ENCODE results near the gene CYP27A1. TPM values are rescaled to one million over a fixed set of nuclear protein-coding genes. Genes with fewer than 3 reads are reported as not detected.

The CYP27A1 gene
- total RNA-seq, 1 donor from 2014 or later: 30.0 TPM

DNA sequence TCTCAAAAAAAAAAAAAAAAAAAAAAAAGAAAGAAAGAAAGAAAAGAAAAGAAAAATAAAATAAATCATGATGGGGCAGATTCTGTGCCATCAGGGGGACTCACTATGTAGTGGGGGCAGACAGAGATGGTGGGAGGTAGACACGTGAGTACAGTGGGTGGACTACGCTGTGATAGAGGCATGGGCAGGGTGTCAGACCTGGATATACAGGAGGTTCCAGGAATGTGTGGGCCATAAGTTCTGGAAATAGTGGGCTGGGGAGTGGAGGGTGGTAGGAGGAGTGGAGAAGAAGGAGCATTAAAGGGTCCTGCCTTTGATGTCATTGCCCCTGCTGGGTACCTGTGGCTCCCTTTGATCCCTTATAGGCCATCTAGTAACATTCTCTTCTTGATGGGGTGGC is 68.8 kb downstream of the CYP27A1 start:
- H3K4me3 ChIP-seq: no peak overlapping the region
- H3K27me3 ChIP-seq: no peaks in the 10 kb centered on the region
- H3K4me1 ChIP-seq: peaks cover 5% of the 10 kb centered on the region
- H3K27ac ChIP-seq: no peak overlapping the region
- no peak for DNase-seq (ENCODE audit: extremely low spot score in 2 of 2)
- H3K36me3 ChIP-seq: no peaks in the 10 kb centered on the region
- intact Hi-C loops (cut with DNase I): no loop called here
- no peaks in the 10 kb centered on the region for H3K9me3 ChIP-seq
- TF ChIP-seq, protein P1, sequence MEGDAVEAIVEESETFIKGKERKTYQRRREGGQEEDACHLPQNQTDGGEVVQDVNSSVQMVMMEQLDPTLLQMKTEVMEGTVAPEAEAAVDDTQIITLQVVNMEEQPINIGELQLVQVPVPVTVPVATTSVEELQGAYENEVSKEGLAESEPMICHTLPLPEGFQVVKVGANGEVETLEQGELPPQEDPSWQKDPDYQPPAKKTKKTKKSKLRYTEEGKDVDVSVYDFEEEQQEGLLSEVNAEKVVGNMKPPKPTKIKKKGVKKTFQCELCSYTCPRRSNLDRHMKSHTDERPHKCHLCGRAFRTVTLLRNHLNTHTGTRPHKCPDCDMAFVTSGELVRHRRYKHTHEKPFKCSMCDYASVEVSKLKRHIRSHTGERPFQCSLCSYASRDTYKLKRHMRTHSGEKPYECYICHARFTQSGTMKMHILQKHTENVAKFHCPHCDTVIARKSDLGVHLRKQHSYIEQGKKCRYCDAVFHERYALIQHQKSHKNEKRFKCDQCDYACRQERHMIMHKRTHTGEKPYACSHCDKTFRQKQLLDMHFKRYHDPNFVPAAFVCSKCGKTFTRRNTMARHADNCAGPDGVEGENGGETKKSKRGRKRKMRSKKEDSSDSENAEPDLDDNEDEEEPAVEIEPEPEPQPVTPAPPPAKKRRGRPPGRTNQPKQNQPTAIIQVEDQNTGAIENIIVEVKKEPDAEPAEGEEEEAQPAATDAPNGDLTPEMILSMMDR (IDR thresholded peaks at IDR 0.05): no peak
- TF ChIP-seq POLR2AphosphoS5 (IDR thresholded peaks at IDR 0.05; ENCODE audit: insufficient read depth in 1 of 2, low read depth in 1 of 2) (no peak), POLR2A (IDR thresholded peaks at IDR 0.05) (no peak)

DNA sequence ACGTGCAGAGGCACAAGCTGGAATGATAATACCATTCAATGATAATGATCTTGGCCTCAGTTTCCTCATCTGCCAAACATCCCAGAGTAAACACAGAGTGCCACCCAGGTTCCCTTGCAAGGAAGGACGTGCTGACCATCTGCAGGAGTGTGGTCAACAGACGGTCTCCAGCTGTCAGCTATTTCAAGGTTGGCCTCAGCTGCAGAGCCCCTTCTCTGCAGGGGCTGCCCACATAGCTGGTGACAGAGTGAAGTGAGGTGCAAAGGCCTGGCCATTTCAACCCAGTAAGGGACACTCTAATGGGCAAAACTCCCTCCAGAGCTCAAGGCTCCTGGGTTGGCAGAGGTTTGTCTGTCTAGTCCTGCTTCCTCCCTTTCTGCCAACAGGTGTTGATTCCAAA is 69.3 kb downstream of the CYP27A1 start:
- Histone ChIP-seq H3K9me3 (no peaks in the 10 kb centered on the region), H3K4me3 (no peak overlapping the region), H3K4me1 (peaks cover 5% of the 10 kb centered on the region), H3K27me3 (no peaks in the 10 kb centered on the region), H3K27ac (no peak overlapping the region), H3K36me3 (no peaks in the 10 kb centered on the region)
- DNase-seq (ENCODE audit: extremely low spot score in 2 of 2): no peak
- no peak for TF ChIP-seq POLR2A (IDR thresholded peaks at IDR 0.05)
- TF ChIP-seq, protein P1 (IDR thresholded peaks at IDR 0.05): no peak
- no peak for TF ChIP-seq POLR2AphosphoS5 (IDR thresholded peaks at IDR 0.05; ENCODE audit: insufficient read depth in 1 of 2, low read depth in 1 of 2)
- intact Hi-C loops (cut with DNase I): no loop called here

DNA sequence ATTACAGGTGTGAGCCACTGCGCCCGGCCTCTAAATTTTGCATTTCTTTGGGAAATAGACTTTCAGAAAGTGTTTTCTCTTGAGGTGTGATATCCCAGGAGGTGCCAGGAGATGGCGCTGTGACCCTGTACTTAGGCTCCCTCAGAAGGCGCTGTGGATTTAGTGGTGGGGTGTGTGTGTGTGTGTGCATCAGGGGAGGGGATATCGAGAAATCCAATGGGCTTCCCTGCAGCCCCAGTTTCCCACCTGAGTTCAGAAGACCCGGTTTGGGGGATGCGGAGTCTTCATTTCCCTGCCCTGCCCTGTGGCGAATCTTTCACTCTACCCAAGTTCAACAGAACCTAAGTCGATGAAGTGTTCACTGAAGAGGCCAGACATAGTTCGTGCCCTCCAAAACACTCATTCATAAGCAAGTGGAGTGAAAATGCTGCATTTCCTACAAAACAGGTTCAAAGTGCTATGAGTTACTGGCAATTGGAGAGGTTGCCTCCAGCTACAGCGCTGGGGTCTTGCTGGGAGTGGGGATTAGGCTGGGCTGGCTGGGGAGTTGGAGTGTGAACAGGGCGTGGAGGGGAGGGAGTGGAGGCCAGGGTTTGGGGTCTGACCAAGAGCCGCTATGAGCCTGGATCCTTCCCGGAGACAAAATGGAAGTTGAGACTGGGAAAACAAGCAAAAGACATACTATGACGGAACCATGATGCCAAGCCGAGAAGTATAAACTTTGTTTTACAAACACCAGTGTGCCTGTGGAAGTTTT is 71.1 kb downstream of the CYP27A1 start:
- no peaks in the 10 kb centered on the region for H3K27me3 ChIP-seq
- TF ChIP-seq POLR2AphosphoS5 (IDR thresholded peaks at IDR 0.05; ENCODE audit: insufficient read depth in 1 of 2, low read depth in 1 of 2): no peak
- TF ChIP-seq, protein P1 (IDR thresholded peaks at IDR 0.05): peak; percentile 50 to 62 (median 62)
- no peak overlapping the region for H3K4me3 ChIP-seq
- H3K36me3 ChIP-seq: no peaks in the 10 kb centered on the region
- no peak overlapping the region for H3K27ac ChIP-seq
- no peaks in the 10 kb centered on the region for H3K9me3 ChIP-seq
- intact Hi-C loops (cut with DNase I): no loop called here
- no peak for DNase-seq (ENCODE audit: extremely low spot score in 2 of 2)
- H3K4me1 ChIP-seq: no peaks in the 10 kb centered on the region

DNA sequence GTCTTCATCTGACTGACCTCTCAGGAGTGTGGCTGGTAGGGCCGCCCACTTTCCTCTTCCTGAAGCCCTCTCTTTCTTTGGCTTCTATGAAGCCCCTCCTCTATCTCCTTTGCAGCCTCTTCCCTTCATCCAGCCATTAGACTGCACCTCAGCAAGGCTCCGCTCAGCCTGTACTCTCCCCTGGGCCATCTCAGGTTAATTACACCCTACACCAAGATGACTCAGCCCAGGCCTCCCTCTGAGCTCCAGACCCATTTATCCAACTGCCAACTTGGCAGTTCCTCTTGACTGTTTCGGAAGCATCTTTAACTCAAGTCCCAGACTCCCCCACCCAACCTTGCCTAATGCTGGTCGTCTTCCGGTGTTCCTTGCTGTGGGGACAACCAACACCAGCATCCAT is 71.8 kb downstream of the CYP27A1 start:
- Histone ChIP-seq H3K27me3 (no peaks in the 10 kb centered on the region), H3K27ac (no peak overlapping the region), H3K36me3 (no peaks in the 10 kb centered on the region), H3K4me3 (no peak overlapping the region), H3K9me3 (no peaks in the 10 kb centered on the region), H3K4me1 (peaks cover 1% of the 10 kb centered on the region)
- intact Hi-C loops (cut with DNase I): no loop called here
- TF ChIP-seq POLR2AphosphoS5 (IDR thresholded peaks at IDR 0.05; ENCODE audit: insufficient read depth in 1 of 2, low read depth in 1 of 2) (no peak), POLR2A (IDR thresholded peaks at IDR 0.05) (no peak)
- TF ChIP-seq, protein P1 (IDR thresholded peaks at IDR 0.05): no peak
- DNase-seq (ENCODE audit: extremely low spot score in 2 of 2): no peak

DNA sequence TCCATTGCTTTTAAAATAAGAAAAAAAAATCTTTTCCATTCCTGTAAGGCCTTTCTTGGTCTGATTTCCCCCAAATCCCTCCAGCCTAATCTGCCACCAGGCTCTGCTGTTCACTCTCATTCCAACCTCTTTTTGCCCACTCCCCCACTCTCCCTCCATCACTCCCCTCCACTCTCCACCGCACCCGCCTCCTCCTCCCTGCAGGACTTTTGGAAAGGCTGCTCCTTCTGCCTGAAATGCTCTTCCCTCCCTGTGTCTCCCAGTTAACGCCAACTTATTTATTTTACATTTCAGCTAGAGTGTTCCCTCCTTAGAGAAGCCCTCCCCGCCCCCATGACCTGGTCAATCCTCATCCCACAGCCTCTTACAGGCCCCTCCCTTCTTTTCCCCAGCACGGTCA is 72.9 kb downstream of the CYP27A1 start:
- intact Hi-C loops (cut with DNase I): no loop called here

More for the DNA sequence above, 72.9 kb downstream of the CYP27A1 start:
- no peaks in the 10 kb centered on the region for H3K27me3 ChIP-seq
- no peak overlapping the region for H3K4me3 ChIP-seq
- no peaks in the 10 kb centered on the region for H3K9me3 ChIP-seq
- no peak overlapping the region for H3K27ac ChIP-seq
- no peak for TF ChIP-seq POLR2AphosphoS5 (IDR thresholded peaks at IDR 0.05; ENCODE audit: insufficient read depth in 1 of 2, low read depth in 1 of 2)
- TF ChIP-seq POLR2A (IDR thresholded peaks at IDR 0.05): no peak
- TF ChIP-seq, protein P1 (IDR thresholded peaks at IDR 0.05): no peak
- DNase-seq (ENCODE audit: extremely low spot score in 2 of 2): no peak
- H3K4me1 ChIP-seq: peaks cover 9% of the 10 kb centered on the region
- no peaks in the 10 kb centered on the region for H3K36me3 ChIP-seq

Measured in vagina (tissue), 2 donors.